Measurements from ENCODE around the gene KRTAP5-1. TPM values are rescaled to one million over a fixed set of nuclear protein-coding genes. Genes with fewer than 3 reads are reported as not detected.
"Not testable (repeated sequence)": the region's sequence is repeated elsewhere in the genome, so short reads cannot be mapped to it uniquely, and the experiment has no call there.

Gene KRTAP5-1
- not detected for total RNA-seq

- H3K36me3 Mint-ChIP-seq, H3K9me3 Mint-ChIP-seq, DNase-seq, H3K4me3 Mint-ChIP-seq, H3K27ac Mint-ChIP-seq: not testable (repeated sequence)
- Mint-ChIP-seq H3K27me3 (peaks cover 39% of the 10 kb centered on the region), H3K4me1 (peaks cover 13% of the 10 kb centered on the region)
Observed at GRCh38 chr11:1584661-1585370, at the start of gene KRTAP5-1. KRTAP5-1 (minus strand) TSS chr11:1585283; CDS start chr11:1585249, 34 bp downstream.

- Mint-ChIP-seq H3K9me3 (no peaks in the 10 kb centered on the region), H3K36me3 (no peaks in the 10 kb centered on the region), H3K27ac (no peak overlapping the region), H3K4me3 (no peak overlapping the region), H3K27me3 (peaks cover 24% of the 10 kb centered on the region), H3K4me1 (peaks cover 9% of the 10 kb centered on the region)
- DNase-seq: no peak
Observed at GRCh38 chr11:1633864-1634263, 48.8 kb upstream of the KRTAP5-1 start.

GRCh38 chr11:1632053-1632714 lies 47.1 kb upstream of the KRTAP5-1 start:
- Mint-ChIP-seq H3K9me3 (no peaks in the 10 kb centered on the region), H3K36me3 (no peaks in the 10 kb centered on the region), H3K4me3 (no peak overlapping the region), H3K4me1 (peaks cover 9% of the 10 kb centered on the region), H3K27me3 (peaks cover 26% of the 10 kb centered on the region), H3K27ac (no peak overlapping the region)
- DNase-seq: no peak

- no peak for DNase-seq
- Mint-ChIP-seq H3K4me3 (no peak overlapping the region), H3K36me3 (no peaks in the 10 kb centered on the region), H3K4me1 (peaks cover 9% of the 10 kb centered on the region), H3K9me3 (no peaks in the 10 kb centered on the region), H3K27me3 (peaks cover 26% of the 10 kb centered on the region), H3K27ac (no peak overlapping the region)
Observed at GRCh38 chr11:1631066-1631568, 46.0 kb upstream of the KRTAP5-1 start.

GRCh38 chr11:1630271-1630670 lies 45.2 kb upstream of the KRTAP5-1 start:
- no peak for DNase-seq

GRCh38 chr11:1629326-1630185 lies 44.5 kb upstream of the KRTAP5-1 start, which contains the start of gene KRTAP5-5:
KRTAP5-5 (plus strand) TSS chr11:1629775; CDS start chr11:1629841, 66 bp downstream.
- Mint-ChIP-seq H3K4me1 (peaks cover 9% of the 10 kb centered on the region), H3K9me3 (no peaks in the 10 kb centered on the region), H3K27me3 (peaks cover 23% of the 10 kb centered on the region), H3K27ac (no peak within 1 kb of the TSS), H3K36me3 (no peaks in the 10 kb centered on the region), H3K4me3 (no peak within 1 kb of the TSS)
- no peak for DNase-seq

More at GRCh38 chr11:1630271-1630670, 45.2 kb upstream of the KRTAP5-1 start:
- Mint-ChIP-seq H3K27ac (no peak overlapping the region), H3K27me3 (peaks cover 26% of the 10 kb centered on the region), H3K4me3 (no peak overlapping the region), H3K36me3 (no peaks in the 10 kb centered on the region), H3K4me1 (peaks cover 9% of the 10 kb centered on the region), H3K9me3 (no peaks in the 10 kb centered on the region)

- DNase-seq: peak; percentile 64
- Mint-ChIP-seq H3K4me3 (no peak overlapping the region), H3K9me3 (no peaks in the 10 kb centered on the region), H3K36me3 (no peaks in the 10 kb centered on the region), H3K27ac (no peak overlapping the region), H3K4me1 (peaks cover 9% of the 10 kb centered on the region), H3K27me3 (peaks cover 22% of the 10 kb centered on the region)
Observed at GRCh38 chr11:1628506-1629325, 43.6 kb upstream of the KRTAP5-1 start.

GRCh38 chr11:1625541-1625940 lies 40.5 kb upstream of the KRTAP5-1 start:
- H3K36me3 Mint-ChIP-seq: no peaks in the 10 kb centered on the region
- H3K4me3 Mint-ChIP-seq: no peak overlapping the region
- peaks cover 3% of the 10 kb centered on the region for H3K4me1 Mint-ChIP-seq
- DNase-seq: no peak
- no peaks in the 10 kb centered on the region for H3K9me3 Mint-ChIP-seq
- no peak overlapping the region for H3K27ac Mint-ChIP-seq
- H3K27me3 Mint-ChIP-seq: peaks cover 17% of the 10 kb centered on the region

GRCh38 chr11:1624621-1625020 lies 39.5 kb upstream of the KRTAP5-1 start:
- H3K4me3 Mint-ChIP-seq: no peak overlapping the region
- H3K9me3 Mint-ChIP-seq: no peaks in the 10 kb centered on the region
- H3K27ac Mint-ChIP-seq: no peak overlapping the region
- DNase-seq: no peak
- no peaks in the 10 kb centered on the region for H3K36me3 Mint-ChIP-seq
- H3K4me1 Mint-ChIP-seq: peaks cover 5% of the 10 kb centered on the region
- H3K27me3 Mint-ChIP-seq: peaks cover 20% of the 10 kb centered on the region

GRCh38 chr11:1623716-1624115 lies 38.6 kb upstream of the KRTAP5-1 start:
- H3K4me1 Mint-ChIP-seq: peaks cover 7% of the 10 kb centered on the region
- DNase-seq: no peak
- H3K36me3 Mint-ChIP-seq: no peaks in the 10 kb centered on the region
- no peak overlapping the region for H3K27ac Mint-ChIP-seq
- H3K27me3 Mint-ChIP-seq: peaks cover 18% of the 10 kb centered on the region
- no peaks in the 10 kb centered on the region for H3K9me3 Mint-ChIP-seq
- no peak overlapping the region for H3K4me3 Mint-ChIP-seq

- no peaks in the 10 kb centered on the region for H3K36me3 Mint-ChIP-seq
- H3K4me3 Mint-ChIP-seq: no peak within 1 kb of the TSS
- no peak for DNase-seq
- H3K4me1 Mint-ChIP-seq: peaks cover 7% of the 10 kb centered on the region
- H3K27ac Mint-ChIP-seq: no peak within 1 kb of the TSS
- H3K27me3 Mint-ChIP-seq: peaks cover 29% of the 10 kb centered on the region
- no peaks in the 10 kb centered on the region for H3K9me3 Mint-ChIP-seq
Observed at GRCh38 chr11:1622086-1622485, 37.0 kb upstream of the KRTAP5-1 start, which contains the start of gene KRTAP5-4. KRTAP5-4 (minus strand) TSS chr11:1622138; CDS start chr11:1622093, 45 bp downstream.

- Mint-ChIP-seq H3K4me3 (no peak overlapping the region), H3K27me3 (peaks cover 44% of the 10 kb centered on the region), H3K27ac (no peak overlapping the region), H3K36me3 (no peaks in the 10 kb centered on the region), H3K4me1 (peaks cover 7% of the 10 kb centered on the region), H3K9me3 (no peaks in the 10 kb centered on the region)
- no peak for DNase-seq
Observed at GRCh38 chr11:1619449-1619848, 34.4 kb upstream of the KRTAP5-1 start.

- Mint-ChIP-seq H3K9me3 (no peaks in the 10 kb centered on the region), H3K27me3 (peaks cover 44% of the 10 kb centered on the region), H3K4me1 (peaks cover 7% of the 10 kb centered on the region), H3K36me3 (no peaks in the 10 kb centered on the region), H3K4me3 (no peak overlapping the region), H3K27ac (no peak overlapping the region)
- DNase-seq: no peak
Observed at GRCh38 chr11:1618231-1618630, 33.1 kb upstream of the KRTAP5-1 start.

- Mint-ChIP-seq H3K4me3 (no peak within 1 kb of the TSS), H3K36me3 (no peaks in the 10 kb centered on the region), H3K27me3 (peaks cover 19% of the 10 kb centered on the region), H3K9me3 (no peaks in the 10 kb centered on the region), H3K27ac (no peak within 1 kb of the TSS), H3K4me1 (no peaks in the 10 kb centered on the region)
- no peak for DNase-seq
Observed at GRCh38 chr11:1608363-1608762, 23.3 kb upstream of the KRTAP5-1 start, which contains the start of gene KRTAP5-3. KRTAP5-3 (minus strand) TSS chr11:1608463; CDS start chr11:1608385, 78 bp downstream.

Data from activated naive CD8-positive, alpha-beta T cell treated with anti-CD3 and anti-CD28 coated beads for 36 hours (primary cell).